Thyroid gland (tissue), 4 donors: Measurements from ENCODE around the gene NEK7.

Source experiments
- POLR2A ChIP-seq, 2 donors: fragments of 450-650 bp; IDR thresholded peaks; one replicate each; pipeline ENCODE4 v1.6.1; 2017; ENCODE audit warnings: antibody characterized with exemption in 2 of 2, mild to moderate bottlenecking in 2 of 2, moderate library complexity in 1 of 2
- TF ChIP-seq, protein P1 (sequence below), 6 experiments: fragments of 200-600 bp in 3 of 6; fragments of 450-650 bp in 3 of 6; sonication (generic) in 3 of 6; IDR thresholded peaks; one replicate each; pipeline ENCODE4 v1.5.1; 2016 to 2019; ENCODE audit warnings: antibody characterized with exemption in 6 of 6, mild to moderate bottlenecking in 2 of 6, inconsistent platforms in 1 of 6, moderate library complexity in 1 of 6

DNA sequence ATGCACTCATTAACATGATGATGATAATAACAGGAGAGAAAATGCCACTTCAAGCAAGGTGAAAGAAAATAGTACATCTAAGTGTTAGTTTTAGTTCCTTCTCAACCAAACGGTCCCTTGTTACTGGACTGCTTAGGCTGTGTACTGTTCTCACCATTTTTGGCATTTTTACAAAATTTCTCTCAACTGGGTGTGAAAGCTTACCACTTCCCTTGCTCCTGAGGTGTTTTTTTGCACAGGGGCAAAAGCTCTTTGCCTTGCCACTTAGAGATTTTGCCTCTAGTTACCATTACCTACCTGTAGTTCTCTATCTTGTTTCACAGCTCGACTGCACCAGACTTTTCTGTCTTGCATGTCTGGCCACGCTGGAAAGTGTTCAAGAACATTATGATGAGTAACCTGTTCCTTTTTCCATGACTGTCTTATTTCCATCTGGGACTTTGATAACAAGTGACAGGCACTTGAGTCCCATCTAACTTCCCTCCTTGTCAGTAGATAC, 10.7 kb downstream of the NEK7 start:
- TF ChIP-seq, protein P1, sequence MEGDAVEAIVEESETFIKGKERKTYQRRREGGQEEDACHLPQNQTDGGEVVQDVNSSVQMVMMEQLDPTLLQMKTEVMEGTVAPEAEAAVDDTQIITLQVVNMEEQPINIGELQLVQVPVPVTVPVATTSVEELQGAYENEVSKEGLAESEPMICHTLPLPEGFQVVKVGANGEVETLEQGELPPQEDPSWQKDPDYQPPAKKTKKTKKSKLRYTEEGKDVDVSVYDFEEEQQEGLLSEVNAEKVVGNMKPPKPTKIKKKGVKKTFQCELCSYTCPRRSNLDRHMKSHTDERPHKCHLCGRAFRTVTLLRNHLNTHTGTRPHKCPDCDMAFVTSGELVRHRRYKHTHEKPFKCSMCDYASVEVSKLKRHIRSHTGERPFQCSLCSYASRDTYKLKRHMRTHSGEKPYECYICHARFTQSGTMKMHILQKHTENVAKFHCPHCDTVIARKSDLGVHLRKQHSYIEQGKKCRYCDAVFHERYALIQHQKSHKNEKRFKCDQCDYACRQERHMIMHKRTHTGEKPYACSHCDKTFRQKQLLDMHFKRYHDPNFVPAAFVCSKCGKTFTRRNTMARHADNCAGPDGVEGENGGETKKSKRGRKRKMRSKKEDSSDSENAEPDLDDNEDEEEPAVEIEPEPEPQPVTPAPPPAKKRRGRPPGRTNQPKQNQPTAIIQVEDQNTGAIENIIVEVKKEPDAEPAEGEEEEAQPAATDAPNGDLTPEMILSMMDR (IDR thresholded peaks at IDR 0.05), result no peak
- no peak for TF ChIP-seq POLR2A (IDR thresholded peaks at IDR 0.05)
